ENCODE data around the gene PRKCG.

The PRKCG gene

DNA sequence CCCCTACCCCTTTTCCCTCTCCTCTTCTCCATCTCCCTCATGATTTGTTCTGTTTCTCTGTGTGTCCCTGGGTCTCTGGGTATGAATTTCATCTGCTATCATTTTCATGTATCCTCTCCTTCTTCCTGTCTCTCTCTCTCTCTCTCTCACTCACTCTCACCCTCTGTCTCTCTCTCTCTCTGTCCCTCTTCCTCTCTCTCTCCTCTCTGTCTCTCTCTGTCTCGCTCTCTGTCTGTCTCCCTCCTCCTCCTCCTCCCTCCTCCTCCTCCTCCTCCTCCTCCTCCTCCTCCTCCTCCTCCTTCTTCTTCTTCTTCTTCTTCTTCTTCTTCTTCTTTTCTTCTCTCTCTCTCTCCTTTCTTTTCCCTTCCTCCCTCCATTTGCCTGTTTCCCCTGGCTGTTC is 23.8 kb downstream of the PRKCG start:
- no CpG with 5 or more reads among the region's 1 CpG for WGBS, 2 donors (ENCODE audit: extremely low coverage in 2 of 2, insufficient read length in 2 of 2, insufficient replicate concordance in 1 of 2)
- no peak overlapping the region for H2AFZ ChIP-seq (ENCODE audit: low read length)
- H3K14ac ChIP-seq (ENCODE audit: low read length) = no peak overlapping the region
- H3K4me3 ChIP-seq (ENCODE audit: low read length in 2 of 2) = no peak overlapping the region
- H3K23ac ChIP-seq (ENCODE audit: low read depth, low read length, poor library complexity) = no peak overlapping the region
- H3K9ac ChIP-seq (ENCODE audit: low read depth, low read length, poor library complexity) = no peak overlapping the region
- no peaks in the 10 kb centered on the region for H3K9me3 ChIP-seq (replicated peaks in 1 of 2; ENCODE audit: control insufficient read depth in 2 of 2, insufficient read depth in 1 of 2, low read depth in 1 of 2, low read length in 2 of 2)
- H3K18ac ChIP-seq (ENCODE audit: low read length) = no peak overlapping the region
- H2BK5ac ChIP-seq (ENCODE audit: low read length) = no peak overlapping the region
- H4K91ac ChIP-seq (ENCODE audit: low read depth, low read length, poor library complexity) = no peak overlapping the region
- H3K27ac ChIP-seq (replicated peaks; ENCODE audit: low read length) = no peak overlapping the region
- no peak overlapping the region for H3K4me2 ChIP-seq (ENCODE audit: insufficient read depth, low read length, poor library complexity, severe bottlenecking)
- no peak overlapping the region for H2BK120ac ChIP-seq (ENCODE audit: low read depth, low read length)
- DNase-seq (ENCODE audit: low spot score) = no peak
- H2BK12ac ChIP-seq (ENCODE audit: low read length) = no peak overlapping the region
- no peak overlapping the region for H2AK5ac ChIP-seq (ENCODE audit: low read depth, low read length)
- H2BK15ac ChIP-seq (ENCODE audit: low read length) = no peak overlapping the region
- H3K4me1 ChIP-seq (ENCODE audit: control insufficient read depth in 2 of 2, insufficient read depth in 1 of 2, low read depth in 1 of 2, low read length in 2 of 2) = peaks cover 11 to 14% of the 10 kb centered on the region in 2 donors
- H3K79me1 ChIP-seq (ENCODE audit: low read depth, low read length) = no peaks in the 10 kb centered on the region
- H3K4ac ChIP-seq (ENCODE audit: low read length) = no peak overlapping the region
- H3K36me3 ChIP-seq (replicated peaks in 1 of 2; ENCODE audit: control insufficient read depth in 2 of 2, insufficient read depth in 2 of 2, low read length in 2 of 2) = no peaks in the 10 kb centered on the region
- H3K27me3 ChIP-seq (ENCODE audit: control insufficient read depth in 3 of 3, insufficient read depth in 3 of 3, low read depth in 1 of 3, low read length in 3 of 3) = peaks cover 0 to 25% (median 3%) of the 10 kb centered on the region in 3 experiments
- no peak overlapping the region for H4K8ac ChIP-seq (ENCODE audit: low read depth, low read length)

DNA sequence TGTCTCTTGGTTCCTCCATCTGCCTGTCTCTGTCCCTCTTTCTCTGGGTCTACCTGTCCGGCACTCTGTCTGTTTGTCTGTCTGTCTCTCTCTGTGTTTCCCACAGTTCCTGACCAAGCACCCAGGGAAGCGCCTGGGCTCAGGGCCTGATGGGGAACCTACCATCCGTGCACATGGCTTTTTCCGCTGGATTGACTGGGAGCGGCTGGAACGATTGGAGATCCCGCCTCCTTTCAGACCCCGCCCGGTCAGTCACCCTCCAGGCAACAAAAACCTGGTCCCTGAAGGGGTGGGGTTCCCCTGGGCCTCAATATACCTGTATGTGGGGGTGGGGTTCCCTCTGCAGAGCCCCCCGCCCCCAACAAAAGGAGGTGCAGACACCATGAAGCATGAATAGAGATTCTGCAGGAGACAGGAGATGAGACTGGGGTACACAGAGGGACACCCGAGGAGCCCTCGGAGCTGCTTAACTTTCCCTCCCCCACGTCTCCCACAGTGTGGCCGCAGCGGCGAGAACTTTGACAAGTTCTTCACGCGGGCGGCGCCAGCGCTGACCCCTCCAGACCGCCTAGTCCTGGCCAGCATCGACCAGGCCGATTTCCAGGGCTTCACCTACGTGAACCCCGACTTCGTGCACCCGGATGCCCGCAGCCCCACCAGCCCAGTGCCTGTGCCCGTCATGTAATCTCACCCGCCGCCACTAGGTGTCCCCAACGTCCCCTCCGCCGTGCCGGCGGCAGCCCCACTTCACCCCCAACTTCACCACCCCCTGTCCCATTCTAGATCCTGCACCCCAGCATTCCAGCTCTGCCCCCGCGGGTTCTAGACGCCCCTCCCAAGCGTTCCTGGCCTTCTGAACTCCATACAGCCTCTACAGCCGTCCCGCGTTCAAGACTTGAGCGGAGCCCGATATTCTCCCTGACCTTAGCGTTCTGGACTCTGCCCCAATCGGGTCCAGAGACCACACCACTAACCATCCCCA is 24.5 kb downstream of the PRKCG start:
- no peak overlapping the region for H3K14ac ChIP-seq (ENCODE audit: low read length)
- peak overlapping the region; percentile 51 for H2AFZ ChIP-seq (ENCODE audit: low read length)
- H3K4me1 ChIP-seq (ENCODE audit: control insufficient read depth in 2 of 2, insufficient read depth in 1 of 2, low read depth in 1 of 2, low read length in 2 of 2) = peaks cover 12 to 14% of the 10 kb centered on the region in 2 donors
- no peak overlapping the region for H3K4ac ChIP-seq (ENCODE audit: low read length)
- no peak overlapping the region for H2BK120ac ChIP-seq (ENCODE audit: low read depth, low read length)
- no peak overlapping the region for H3K27ac ChIP-seq (replicated peaks; ENCODE audit: low read length)
- no peaks in the 10 kb centered on the region for H3K9me3 ChIP-seq (replicated peaks in 1 of 2; ENCODE audit: control insufficient read depth in 2 of 2, insufficient read depth in 1 of 2, low read depth in 1 of 2, low read length in 2 of 2)
- peak overlapping the region; percentile 46 for H3K4me2 ChIP-seq (ENCODE audit: insufficient read depth, low read length, poor library complexity, severe bottlenecking)
- H3K9ac ChIP-seq (ENCODE audit: low read depth, low read length, poor library complexity) = no peak overlapping the region
- WGBS, 2 donors (ENCODE audit: extremely low coverage in 2 of 2, insufficient read length in 2 of 2, insufficient replicate concordance in 1 of 2) = no CpG with 5 or more reads among the region's 48 CpGs
- H3K79me1 ChIP-seq (ENCODE audit: low read depth, low read length) = no peaks in the 10 kb centered on the region
- peaks cover 0 to 25% (median 3%) of the 10 kb centered on the region in 3 experiments for H3K27me3 ChIP-seq (ENCODE audit: control insufficient read depth in 3 of 3, insufficient read depth in 3 of 3, low read depth in 1 of 3, low read length in 3 of 3)
- no peak overlapping the region for H3K4me3 ChIP-seq (ENCODE audit: low read length in 2 of 2)
- H4K91ac ChIP-seq (ENCODE audit: low read depth, low read length, poor library complexity) = no peak overlapping the region
- peak overlapping the region; percentile 18 for H3K23ac ChIP-seq (ENCODE audit: low read depth, low read length, poor library complexity)
- H4K8ac ChIP-seq (ENCODE audit: low read depth, low read length) = no peak overlapping the region
- DNase-seq (ENCODE audit: low spot score) = peak; percentile 49
- no peak overlapping the region for H2BK12ac ChIP-seq (ENCODE audit: low read length)
- H3K36me3 ChIP-seq (replicated peaks in 1 of 2; ENCODE audit: control insufficient read depth in 2 of 2, insufficient read depth in 2 of 2, low read length in 2 of 2) = peaks cover 0 to 3% of the 10 kb centered on the region in 2 donors
- no peak overlapping the region for H2BK15ac ChIP-seq (ENCODE audit: low read length)
- H2AK5ac ChIP-seq (ENCODE audit: low read depth, low read length) = peak overlapping the region; percentile 9
- peak overlapping the region; percentile 72 for H3K18ac ChIP-seq (ENCODE audit: low read length)
- H2BK5ac ChIP-seq (ENCODE audit: low read length) = no peak overlapping the region

DNA sequence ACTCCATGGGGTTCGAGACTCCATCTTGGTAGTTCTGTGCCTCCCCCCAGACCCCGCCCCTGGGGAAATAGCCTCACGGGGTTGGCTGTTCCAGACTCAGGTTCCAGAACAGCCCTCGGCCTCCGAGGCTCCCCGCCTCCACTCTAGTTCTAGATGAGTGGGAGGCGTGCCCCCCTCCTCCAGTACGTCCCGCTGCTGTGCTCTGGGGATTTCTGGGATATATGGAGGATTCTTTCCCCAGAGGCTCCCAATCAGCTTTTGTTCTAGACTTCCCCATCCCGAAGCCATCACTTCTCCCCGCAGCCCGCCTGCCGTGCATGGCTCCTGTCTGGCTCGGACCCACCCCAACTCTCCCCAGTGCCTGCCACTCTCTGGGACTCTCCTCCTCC is 25.2 kb downstream of the PRKCG start:
- Histone ChIP-seq H2BK5ac (ENCODE audit: low read length) (no peak overlapping the region), H2AFZ (ENCODE audit: low read length) (peak overlapping the region; percentile 91), H2BK15ac (ENCODE audit: low read length) (peak overlapping the region; percentile 32), H3K27ac (replicated peaks; ENCODE audit: low read length) (no peak overlapping the region), H4K8ac (ENCODE audit: low read depth, low read length) (no peak overlapping the region), H2BK120ac (ENCODE audit: low read depth, low read length) (no peak overlapping the region), H3K4me2 (ENCODE audit: insufficient read depth, low read length, poor library complexity, severe bottlenecking) (no peak overlapping the region), H3K9me3 (replicated peaks in 1 of 2; ENCODE audit: control insufficient read depth in 2 of 2, insufficient read depth in 1 of 2, low read depth in 1 of 2, low read length in 2 of 2) (no peaks in the 10 kb centered on the region), H3K4me3 (ENCODE audit: low read length in 2 of 2) (no peak overlapping the region), H3K23ac (ENCODE audit: low read depth, low read length, poor library complexity) (no peak overlapping the region), H4K91ac (ENCODE audit: low read depth, low read length, poor library complexity) (no peak overlapping the region), H3K9ac (ENCODE audit: low read depth, low read length, poor library complexity) (no peak overlapping the region), H3K18ac (ENCODE audit: low read length) (peak overlapping the region; percentile 6), H3K27me3 (ENCODE audit: control insufficient read depth in 3 of 3, insufficient read depth in 3 of 3, low read depth in 1 of 3, low read length in 3 of 3) (peaks cover 0 to 25% (median 3%) of the 10 kb centered on the region in 3 experiments), H3K14ac (ENCODE audit: low read length) (no peak overlapping the region), H3K4me1 (ENCODE audit: control insufficient read depth in 2 of 2, insufficient read depth in 1 of 2, low read depth in 1 of 2, low read length in 2 of 2) (peaks cover 12 to 14% of the 10 kb centered on the region in 2 donors), H3K36me3 (replicated peaks in 1 of 2; ENCODE audit: control insufficient read depth in 2 of 2, insufficient read depth in 2 of 2, low read length in 2 of 2) (peaks cover 0 to 3% of the 10 kb centered on the region in 2 donors), H2AK5ac (ENCODE audit: low read depth, low read length) (no peak overlapping the region), H2BK12ac (ENCODE audit: low read length) (no peak overlapping the region), H3K79me1 (ENCODE audit: low read depth, low read length) (no peaks in the 10 kb centered on the region), H3K4ac (ENCODE audit: low read length) (no peak overlapping the region)
- no CpG with 5 or more reads among the region's 14 CpGs for WGBS, 2 donors (ENCODE audit: extremely low coverage in 2 of 2, insufficient read length in 2 of 2, insufficient replicate concordance in 1 of 2)
- DNase-seq (ENCODE audit: low spot score) = no peak

DNA sequence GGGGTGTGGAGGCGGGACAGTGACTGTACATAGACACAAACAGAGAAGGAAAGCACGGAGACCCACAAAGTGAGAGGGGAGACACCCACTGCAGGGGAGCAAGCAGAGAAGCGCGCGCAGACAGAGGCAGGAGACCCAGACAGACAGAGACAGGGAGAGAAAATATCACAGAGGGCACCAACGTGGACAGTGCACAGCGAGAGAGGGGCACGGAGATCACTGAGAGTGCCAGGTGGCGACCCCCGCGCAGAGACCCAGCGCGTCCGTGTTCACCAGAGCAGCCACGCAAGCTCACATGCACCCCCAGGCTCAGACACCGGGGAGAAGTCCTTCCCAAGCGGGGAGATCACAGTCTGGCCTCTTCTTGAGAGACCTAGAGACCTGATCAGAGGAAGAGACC is 25.7 kb downstream of the PRKCG start:
- Histone ChIP-seq H2BK12ac (ENCODE audit: low read length) (peak overlapping the region; percentile 35), H3K4me3 (ENCODE audit: low read length in 2 of 2) (peak overlapping the region; percentile 4 to 95), H2AFZ (ENCODE audit: low read length) (peak overlapping the region; percentile 91), H4K91ac (ENCODE audit: low read depth, low read length, poor library complexity) (no peak overlapping the region), H3K4ac (ENCODE audit: low read length) (no peak overlapping the region), H3K4me1 (ENCODE audit: control insufficient read depth in 2 of 2, insufficient read depth in 1 of 2, low read depth in 1 of 2, low read length in 2 of 2) (peaks cover 12 to 14% of the 10 kb centered on the region in 2 donors), H3K14ac (ENCODE audit: low read length) (peak overlapping the region; percentile 83), H3K9me3 (replicated peaks in 1 of 2; ENCODE audit: control insufficient read depth in 2 of 2, insufficient read depth in 1 of 2, low read depth in 1 of 2, low read length in 2 of 2) (no peaks in the 10 kb centered on the region), H3K18ac (ENCODE audit: low read length) (peak overlapping the region; percentile 36), H2BK120ac (ENCODE audit: low read depth, low read length) (peak overlapping the region; percentile 13), H3K9ac (ENCODE audit: low read depth, low read length, poor library complexity) (no peak overlapping the region), H3K27me3 (ENCODE audit: control insufficient read depth in 3 of 3, insufficient read depth in 3 of 3, low read depth in 1 of 3, low read length in 3 of 3) (peaks cover 0 to 25% (median 3%) of the 10 kb centered on the region in 3 experiments), H3K4me2 (ENCODE audit: insufficient read depth, low read length, poor library complexity, severe bottlenecking) (peak overlapping the region; percentile 72), H2AK5ac (ENCODE audit: low read depth, low read length) (peak overlapping the region; percentile 64), H3K36me3 (replicated peaks in 1 of 2; ENCODE audit: control insufficient read depth in 2 of 2, insufficient read depth in 2 of 2, low read length in 2 of 2) (peaks cover under 1 to 7% of the 10 kb centered on the region in 2 donors), H3K23ac (ENCODE audit: low read depth, low read length, poor library complexity) (no peak overlapping the region), H4K8ac (ENCODE audit: low read depth, low read length) (no peak overlapping the region), H3K27ac (replicated peaks; ENCODE audit: low read length) (no peak overlapping the region), H2BK15ac (ENCODE audit: low read length) (peak overlapping the region; percentile 32), H2BK5ac (ENCODE audit: low read length) (peak overlapping the region; percentile 45), H3K79me1 (ENCODE audit: low read depth, low read length) (peaks cover 2% of the 10 kb centered on the region)
- DNase-seq (ENCODE audit: low spot score) = no peak
- WGBS, 2 donors (ENCODE audit: extremely low coverage in 2 of 2, insufficient read length in 2 of 2, insufficient replicate concordance in 1 of 2) = no CpG with 5 or more reads among the region's 17 CpGs

Data from neuronal stem cell (in vitro differentiated cells).